Suprapubic skin (tissue), 3 donors: ENCODE measurements around the gene ATRIP.

Experiments
- CTCF ChIP-seq, 2 donors: fragments of 200-600 bp in 1 of 2; fragments of 450-650 bp in 1 of 2; sonication (generic) in 1 of 2; IDR thresholded peaks; one replicate each; pipeline ENCODE4 v1.5.1; 2016 to 2019; ENCODE audit warnings: antibody characterized with exemption in 2 of 2, mild to moderate bottlenecking in 1 of 2, moderate library complexity in 1 of 2
- POLR2A ChIP-seq, 2 donors: fragments of 450-650 bp; IDR thresholded peaks; one replicate each; pipeline ENCODE4 v1.6.1; 2017; ENCODE audit warnings: antibody characterized with exemption in 2 of 2, mild to moderate bottlenecking in 2 of 2, moderate library complexity in 2 of 2

- TF ChIP-seq CTCF (IDR thresholded peaks at IDR 0.05) (no peak), POLR2A (IDR thresholded peaks at IDR 0.05) (no peak)
Measured at GRCh38 chr3:48402281-48402732, 44.2 kb upstream of the ATRIP start.
